Transverse colon (tissue), 4 donors: ENCODE results near the gene BTG2. TPM values are rescaled to one million over a fixed set of nuclear protein-coding genes. Genes with fewer than 3 reads are reported as not detected.

ENCODE experiments used
- DNase-seq: peaks from one replicate; pipeline ENCODE4 v3.0.0-alpha.2; 2019
- H3K27ac ChIP-seq, 4 donors: fragments of 200-600 bp; sonication (generic); 2 replicates each; pipeline ENCODE4 v1.5.1; 2016 to 2018; ENCODE audit warnings: inconsistent platforms in 4 of 4
- H3K27me3 ChIP-seq: fragments of 200-600 bp; sonication (generic); 2 replicates; pipeline ENCODE4 v1.5.1; 2017; ENCODE audit warnings: inconsistent platforms
- H3K36me3 ChIP-seq, 4 donors: fragments of 200-600 bp; sonication (generic); 2 replicates each; pipeline ENCODE4 v1.5.1; 2017 to 2019; ENCODE audit warnings: inconsistent platforms in 4 of 4
- H3K4me1 ChIP-seq, 4 donors: fragments of 200-600 bp; sonication (generic); 2 replicates each; pipeline ENCODE4 v1.5.1; 2017 to 2020; ENCODE audit warnings: inconsistent platforms in 4 of 4
- H3K4me3 ChIP-seq, 4 donors: fragments of 200-600 bp; sonication (generic); 1 replicate in 1 of 4; 2 replicates in 3 of 4; pipeline versions ENCODE4 v1.5.1 to v1.6.1; 2017 to 2019; ENCODE audit warnings: inconsistent platforms in 4 of 4
- H3K9me3 ChIP-seq, 2 donors: fragments of 200-600 bp; sonication (generic); 2 replicates each; pipeline ENCODE4 v1.5.1; 2017 to 2019; ENCODE audit warnings: inconsistent platforms in 2 of 2
- EP300 ChIP-seq: sonication (generic); formaldehyde crosslinking; IDR thresholded peaks from one replicate; pipeline ENCODE4 v1.6.1; 2017; ENCODE audit warnings: antibody characterized with exemption, low read depth
- POLR2A ChIP-seq: fragments of 450-650 bp; IDR thresholded peaks from one replicate; pipeline ENCODE4 v1.6.1; 2016; ENCODE audit warnings: antibody characterized with exemption, mild to moderate bottlenecking, moderate library complexity
- POLR2AphosphoS5 ChIP-seq, 3 donors: sonication (generic); formaldehyde crosslinking; IDR thresholded peaks; one replicate each; pipeline ENCODE4 v1.6.1; 2016; ENCODE audit warnings: antibody characterized with exemption in 3 of 3
- WGBS, 2 donors: methylation state at CpG; one replicate each; pipeline ENCODE4 v1.1.5; 2018; ENCODE audit warnings: low coverage in 1 of 2; 5-methylcytosine and 5-hydroxymethylcytosine counted together
- in situ Hi-C, 4 donors: fragments of 200-750 bp; cut with MboI; loops; one replicate each; pipeline versions ENCODE4 v1.15.0 to v1.15.1; 2017; ENCODE audit warnings: low sequenced_read_pairs in 3 of 4, low pct_ligation_motif_present in 1 of 4, low pct_unique_long_range_greater_than_20kb in 1 of 4
- intact Hi-C: fragments of 100-400 bp; cut with DNase I; formaldehyde crosslinking; loops from one replicate; pipeline ENCODE4 v1.15.1; 2023; ENCODE audit warnings: low total_unique reads
- total RNA-seq, 4 donors: library from RNA; depleted of rRNA; stranded (reverse); fragments of >200 nt; gene quantifications; one replicate each; pipeline ENCODE4 v1.1.0, GENCODE V29; 2016
- TF ChIP-seq, protein P1 (sequence below), 5 experiments: fragments of 200-600 bp in 3 of 5; fragments of 450-650 bp in 2 of 5; sonication (generic) in 3 of 5; IDR thresholded peaks; 1 replicate in 2 of 5; 2 replicates in 3 of 5; pipeline ENCODE4 v1.5.1; 2016 to 2017; ENCODE audit warnings: antibody characterized with exemption in 5 of 5, inconsistent platforms in 3 of 5, mild to moderate bottlenecking in 2 of 5, moderate library complexity in 1 of 5

The BTG2 gene
- total RNA-seq, 4 donors from 2014 or later: 98.9 to 144 (median 142) TPM

DNA sequence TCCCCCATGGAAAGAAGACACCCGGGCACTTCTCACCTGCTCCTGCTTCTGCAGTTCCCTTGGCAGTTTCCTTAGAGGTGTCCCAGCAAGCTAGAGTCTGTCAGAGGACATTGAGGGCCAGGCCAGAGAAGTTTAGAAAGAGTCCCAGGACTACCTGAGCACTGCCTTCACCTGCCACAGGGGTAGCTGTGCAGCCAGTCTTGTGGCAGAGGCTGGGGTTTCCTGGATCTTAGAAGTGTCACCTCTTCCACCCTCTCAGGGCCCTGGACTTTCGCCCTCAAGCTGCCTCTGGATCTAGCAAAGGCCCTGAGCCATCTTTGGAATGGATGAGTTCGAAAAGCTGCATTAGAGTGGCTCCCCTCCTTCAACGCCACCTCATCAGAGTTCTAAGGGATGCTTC lies 34.9 kb upstream of the BTG2 start:
- H3K4me3 ChIP-seq: no peak overlapping the region
- H3K27me3 ChIP-seq: no peaks in the 10 kb centered on the region
- 87% methylated on average over 4 of the region's 4 CpGs; no CpG with 5 or more reads in 1 of the 2 donors for WGBS, 2 donors
- H3K27ac ChIP-seq: no peak overlapping the region
- H3K36me3 ChIP-seq: no peaks in the 10 kb centered on the region
- intact Hi-C loops: loop anchor here (5.0 kb wide), 1 partner anchor 1558 kb away; no protein-coding TSS in a partner anchor
- DNase-seq: no peak
- H3K4me1 ChIP-seq: peaks cover 22 to 53% (median 32%) of the 10 kb centered on the region in 4 donors
- in situ Hi-C loops: loop anchor here (5.0 to 25.0 kb wide), 4 partner anchors 62 to 214 kb away; no protein-coding TSS in a partner anchor
- TF ChIP-seq EP300 (no peak), POLR2A (no peak), POLR2AphosphoS5 (IDR thresholded peaks at IDR 0.05) (no peak)
- TF ChIP-seq, protein P1, sequence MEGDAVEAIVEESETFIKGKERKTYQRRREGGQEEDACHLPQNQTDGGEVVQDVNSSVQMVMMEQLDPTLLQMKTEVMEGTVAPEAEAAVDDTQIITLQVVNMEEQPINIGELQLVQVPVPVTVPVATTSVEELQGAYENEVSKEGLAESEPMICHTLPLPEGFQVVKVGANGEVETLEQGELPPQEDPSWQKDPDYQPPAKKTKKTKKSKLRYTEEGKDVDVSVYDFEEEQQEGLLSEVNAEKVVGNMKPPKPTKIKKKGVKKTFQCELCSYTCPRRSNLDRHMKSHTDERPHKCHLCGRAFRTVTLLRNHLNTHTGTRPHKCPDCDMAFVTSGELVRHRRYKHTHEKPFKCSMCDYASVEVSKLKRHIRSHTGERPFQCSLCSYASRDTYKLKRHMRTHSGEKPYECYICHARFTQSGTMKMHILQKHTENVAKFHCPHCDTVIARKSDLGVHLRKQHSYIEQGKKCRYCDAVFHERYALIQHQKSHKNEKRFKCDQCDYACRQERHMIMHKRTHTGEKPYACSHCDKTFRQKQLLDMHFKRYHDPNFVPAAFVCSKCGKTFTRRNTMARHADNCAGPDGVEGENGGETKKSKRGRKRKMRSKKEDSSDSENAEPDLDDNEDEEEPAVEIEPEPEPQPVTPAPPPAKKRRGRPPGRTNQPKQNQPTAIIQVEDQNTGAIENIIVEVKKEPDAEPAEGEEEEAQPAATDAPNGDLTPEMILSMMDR (IDR thresholded peaks at IDR 0.05): no peak
- H3K9me3 ChIP-seq: no peaks in the 10 kb centered on the region

GRCh38 chr1:203271018-203271743 lies 34.1 kb upstream of the BTG2 start:
- WGBS, 2 donors: 35 to 46% methylated on average over 3 to 8 of the region's 8 CpGs
- TF ChIP-seq, protein P1 (IDR thresholded peaks at IDR 0.05): no peak
- no peak for TF ChIP-seq POLR2A
- TF ChIP-seq EP300: no peak
- no peak for TF ChIP-seq POLR2AphosphoS5 (IDR thresholded peaks at IDR 0.05)
- peak; percentile 81 for DNase-seq
- in situ Hi-C loops (loop anchor here (5.0 to 25.0 kb wide), 4 partner anchors 61 to 214 kb away; no protein-coding TSS in a partner anchor), intact Hi-C loops (loop anchor here (5.0 kb wide), 1 partner anchor 1559 kb away; no protein-coding TSS in a partner anchor)
- Histone ChIP-seq H3K27me3 (no peaks in the 10 kb centered on the region), H3K9me3 (no peaks in the 10 kb centered on the region), H3K4me1 (peaks cover 22 to 59% (median 35%) of the 10 kb centered on the region in 4 donors), H3K27ac (no peak overlapping the region), H3K4me3 (no peak overlapping the region), H3K36me3 (no peaks in the 10 kb centered on the region)

DNA sequence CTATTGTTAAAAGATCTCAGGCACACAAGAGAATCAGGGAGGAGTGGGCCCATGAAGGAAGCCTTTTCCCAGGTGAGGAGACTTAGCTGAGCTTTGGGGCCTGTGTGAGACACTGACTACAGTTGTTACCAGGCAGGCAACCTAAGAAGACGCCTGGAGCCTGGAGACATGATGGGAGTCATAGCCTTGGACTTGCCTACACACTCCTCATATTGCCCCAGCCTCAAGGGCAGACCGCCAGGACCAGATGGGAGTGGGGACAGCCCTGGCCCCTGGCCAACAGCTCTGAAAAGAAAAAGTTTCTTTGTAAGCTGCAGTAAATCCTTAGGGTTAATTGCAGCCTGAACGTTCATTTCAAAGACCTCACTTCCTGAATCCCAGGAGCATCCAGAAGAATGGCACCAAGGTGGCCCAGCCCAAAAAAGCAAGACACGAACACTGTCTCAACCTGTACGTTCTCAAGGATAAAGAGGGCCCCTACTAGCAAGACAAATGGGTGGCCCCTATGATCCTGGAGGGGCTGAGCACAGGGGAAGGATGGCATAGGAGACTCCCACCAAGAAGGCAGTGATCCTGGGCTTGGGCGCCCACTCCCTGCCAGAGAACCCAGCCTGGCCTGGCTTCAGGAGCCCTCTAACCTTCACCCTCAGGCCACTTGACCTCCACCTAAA lies 33.2 kb upstream of the BTG2 start:
- no peaks in the 10 kb centered on the region for H3K36me3 ChIP-seq
- no peak overlapping the region for H3K4me3 ChIP-seq
- H3K27ac ChIP-seq: no peak overlapping the region
- no peaks in the 10 kb centered on the region for H3K9me3 ChIP-seq
- WGBS, 2 donors: 50% methylated on average over 6 of the region's 6 CpGs; no CpG with 5 or more reads in 1 of the 2 donors
- DNase-seq: peak; percentile 55
- TF ChIP-seq, protein P1 (IDR thresholded peaks at IDR 0.05): no peak
- TF ChIP-seq EP300 (no peak), POLR2AphosphoS5 (IDR thresholded peaks at IDR 0.05) (no peak), POLR2A (no peak)
- H3K27me3 ChIP-seq: no peaks in the 10 kb centered on the region
- in situ Hi-C loops: loop anchor here (5.0 to 25.0 kb wide), 4 partner anchors 60 to 213 kb away; no protein-coding TSS in a partner anchor
- intact Hi-C loops: loop anchor here (2.0 to 5.0 kb wide), 2 partner anchors 67 to 1560 kb away; no protein-coding TSS in a partner anchor
- H3K4me1 ChIP-seq: peaks cover 26 to 66% (median 38%) of the 10 kb centered on the region in 4 donors
